Measurements from ENCODE around the gene BTBD1.
"Not testable (repeated sequence)": the region's sequence is repeated elsewhere in the genome, so short reads cannot be mapped to it uniquely, and the experiment has no call there.

DNA sequence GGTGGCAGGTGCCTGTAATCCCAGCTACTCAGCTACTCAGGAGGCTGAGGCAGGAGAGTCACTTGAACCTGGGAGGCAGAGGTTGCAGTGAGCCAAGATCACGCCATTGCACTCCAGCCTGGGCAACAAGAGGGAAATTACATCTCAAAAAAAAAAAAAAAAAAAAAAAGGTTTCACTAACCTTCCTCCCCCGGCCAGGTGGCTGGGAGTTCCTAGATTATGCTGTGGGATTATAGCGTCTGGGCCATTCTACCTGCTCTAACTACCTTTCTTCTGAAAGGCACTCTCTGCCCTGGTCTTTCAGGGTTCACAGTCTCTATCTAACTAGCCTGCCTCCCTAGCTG lies 24.9 kb upstream of the BTBD1 start:
- TF ChIP-seq, protein P1, sequence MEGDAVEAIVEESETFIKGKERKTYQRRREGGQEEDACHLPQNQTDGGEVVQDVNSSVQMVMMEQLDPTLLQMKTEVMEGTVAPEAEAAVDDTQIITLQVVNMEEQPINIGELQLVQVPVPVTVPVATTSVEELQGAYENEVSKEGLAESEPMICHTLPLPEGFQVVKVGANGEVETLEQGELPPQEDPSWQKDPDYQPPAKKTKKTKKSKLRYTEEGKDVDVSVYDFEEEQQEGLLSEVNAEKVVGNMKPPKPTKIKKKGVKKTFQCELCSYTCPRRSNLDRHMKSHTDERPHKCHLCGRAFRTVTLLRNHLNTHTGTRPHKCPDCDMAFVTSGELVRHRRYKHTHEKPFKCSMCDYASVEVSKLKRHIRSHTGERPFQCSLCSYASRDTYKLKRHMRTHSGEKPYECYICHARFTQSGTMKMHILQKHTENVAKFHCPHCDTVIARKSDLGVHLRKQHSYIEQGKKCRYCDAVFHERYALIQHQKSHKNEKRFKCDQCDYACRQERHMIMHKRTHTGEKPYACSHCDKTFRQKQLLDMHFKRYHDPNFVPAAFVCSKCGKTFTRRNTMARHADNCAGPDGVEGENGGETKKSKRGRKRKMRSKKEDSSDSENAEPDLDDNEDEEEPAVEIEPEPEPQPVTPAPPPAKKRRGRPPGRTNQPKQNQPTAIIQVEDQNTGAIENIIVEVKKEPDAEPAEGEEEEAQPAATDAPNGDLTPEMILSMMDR (conservative IDR thresholded peaks at IDR 0.05; ENCODE audit: low read depth, low read length), result not testable (repeated sequence)
- not testable (repeated sequence) for TF ChIP-seq EZH2 (IDR thresholded peaks at IDR 0.05; ENCODE audit: borderline replicate concordance, low read depth, low read length, poor library complexity, severe bottlenecking)

Data from A673 (cell line).